Measurements from ENCODE around the gene FAM83C.

DNA sequence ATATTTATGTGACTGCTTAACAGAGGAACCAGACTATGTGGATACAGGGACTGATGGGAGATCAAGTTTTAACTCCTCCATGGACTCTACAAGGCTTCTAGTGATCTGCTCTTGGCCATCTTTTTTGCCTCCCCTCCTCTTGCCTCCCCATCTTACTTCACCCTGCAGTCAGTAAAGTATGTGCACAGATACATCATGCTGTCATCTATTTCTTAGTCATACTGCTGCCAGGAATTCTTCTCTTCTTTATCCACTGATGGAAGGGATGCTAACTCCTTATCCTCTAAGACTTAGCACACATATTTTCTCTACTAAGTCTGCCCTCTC lies 27.6 kb upstream of the FAM83C start:
- no peak for TF ChIP-seq NFIC (IDR thresholded peaks at IDR 0.05)
- TF ChIP-seq EP300 (IDR thresholded peaks at IDR 0.05; ENCODE audit: borderline replicate concordance), result no peak
- TF ChIP-seq, protein P1, sequence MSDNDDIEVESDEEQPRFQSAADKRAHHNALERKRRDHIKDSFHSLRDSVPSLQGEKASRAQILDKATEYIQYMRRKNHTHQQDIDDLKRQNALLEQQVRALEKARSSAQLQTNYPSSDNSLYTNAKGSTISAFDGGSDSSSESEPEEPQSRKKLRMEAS (IDR thresholded peaks at IDR 0.05), result no peak
- TF ChIP-seq TCF12 (IDR thresholded peaks at IDR 0.05; ENCODE audit: low read depth), result no peak
- no peak for TF ChIP-seq RAD21 (IDR thresholded peaks at IDR 0.05; ENCODE audit: low read depth)
